ENCODE measurements around the gene VKORC1.

GRCh38 chr16:31078597-31079341, 15.8 kb downstream of the VKORC1 start:
- TF ChIP-seq CTCF (IDR thresholded peaks at IDR 0.05 in 2 of 3, conservative IDR thresholded peaks at IDR 0.05 in 1 of 3; ENCODE audit: borderline replicate concordance in 1 of 3, insufficient read depth in 1 of 3, low read depth in 2 of 3, low read length in 2 of 3) (no peak), POLR2A (IDR thresholded peaks at IDR 0.05; ENCODE audit: borderline replicate concordance, extremely low read depth, insufficient read depth, insufficient read length) (no peak), SP1 (IDR thresholded peaks at IDR 0.05; ENCODE audit: low read depth) (no peak), POLR2AphosphoS5 (IDR thresholded peaks at IDR 0.05; ENCODE audit: low read depth, low read length) (no peak), ZNF274 (IDR thresholded peaks at IDR 0.05; ENCODE audit: low read depth, low read length) (no peak), MAX (IDR thresholded peaks at IDR 0.05) (no peak)
- TF ChIP-seq, protein P1, sequence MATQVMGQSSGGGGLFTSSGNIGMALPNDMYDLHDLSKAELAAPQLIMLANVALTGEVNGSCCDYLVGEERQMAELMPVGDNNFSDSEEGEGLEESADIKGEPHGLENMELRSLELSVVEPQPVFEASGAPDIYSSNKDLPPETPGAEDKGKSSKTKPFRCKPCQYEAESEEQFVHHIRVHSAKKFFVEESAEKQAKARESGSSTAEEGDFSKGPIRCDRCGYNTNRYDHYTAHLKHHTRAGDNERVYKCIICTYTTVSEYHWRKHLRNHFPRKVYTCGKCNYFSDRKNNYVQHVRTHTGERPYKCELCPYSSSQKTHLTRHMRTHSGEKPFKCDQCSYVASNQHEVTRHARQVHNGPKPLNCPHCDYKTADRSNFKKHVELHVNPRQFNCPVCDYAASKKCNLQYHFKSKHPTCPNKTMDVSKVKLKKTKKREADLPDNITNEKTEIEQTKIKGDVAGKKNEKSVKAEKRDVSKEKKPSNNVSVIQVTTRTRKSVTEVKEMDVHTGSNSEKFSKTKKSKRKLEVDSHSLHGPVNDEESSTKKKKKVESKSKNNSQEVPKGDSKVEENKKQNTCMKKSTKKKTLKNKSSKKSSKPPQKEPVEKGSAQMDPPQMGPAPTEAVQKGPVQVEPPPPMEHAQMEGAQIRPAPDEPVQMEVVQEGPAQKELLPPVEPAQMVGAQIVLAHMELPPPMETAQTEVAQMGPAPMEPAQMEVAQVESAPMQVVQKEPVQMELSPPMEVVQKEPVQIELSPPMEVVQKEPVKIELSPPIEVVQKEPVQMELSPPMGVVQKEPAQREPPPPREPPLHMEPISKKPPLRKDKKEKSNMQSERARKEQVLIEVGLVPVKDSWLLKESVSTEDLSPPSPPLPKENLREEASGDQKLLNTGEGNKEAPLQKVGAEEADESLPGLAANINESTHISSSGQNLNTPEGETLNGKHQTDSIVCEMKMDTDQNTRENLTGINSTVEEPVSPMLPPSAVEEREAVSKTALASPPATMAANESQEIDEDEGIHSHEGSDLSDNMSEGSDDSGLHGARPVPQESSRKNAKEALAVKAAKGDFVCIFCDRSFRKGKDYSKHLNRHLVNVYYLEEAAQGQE (IDR thresholded peaks at IDR 0.05; ENCODE audit: low read depth), result no peak

Measured in HCT116 (cell line).